Measurements from ENCODE around the gene NCKAP1.
"Not testable (repeated sequence)": the region's sequence is repeated elsewhere in the genome, so short reads cannot be mapped to it uniquely, and the experiment has no call there.

NCKAP1 gene

DNA sequence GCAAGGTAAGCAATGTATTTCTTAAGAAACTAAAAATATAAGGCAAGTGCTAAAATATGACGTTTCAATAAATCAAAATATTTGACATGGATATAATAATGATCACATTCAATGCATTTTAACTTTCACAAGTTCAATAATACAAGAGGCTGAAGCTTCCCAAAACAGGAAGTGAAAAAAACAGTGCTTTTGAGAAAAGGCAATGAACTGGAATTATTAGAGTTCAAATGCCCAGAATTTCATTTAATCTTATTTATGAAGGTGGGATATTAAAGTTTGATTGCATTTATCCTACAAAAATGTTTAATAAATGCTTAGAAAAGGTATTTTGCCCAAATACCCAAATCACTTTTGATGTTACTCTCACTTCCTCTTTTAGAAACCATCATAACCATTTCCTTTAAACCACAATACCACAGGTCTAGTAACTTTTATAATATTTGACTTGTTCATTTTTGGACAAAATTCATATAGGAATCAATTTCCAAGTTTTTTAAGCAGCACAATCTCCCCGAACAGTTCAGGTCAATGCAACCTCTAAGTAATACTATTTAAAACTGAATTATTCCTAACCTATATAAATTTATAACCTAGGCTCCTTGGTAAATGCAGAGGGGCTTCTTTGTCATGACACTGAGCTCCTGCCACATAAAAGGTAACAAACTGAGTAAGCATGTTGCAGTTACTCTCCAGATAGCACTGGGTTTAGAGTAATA, 2.1 kb downstream of the NCKAP1 start:
- no peak for DNase-seq

- DNase-seq = no peak
Observed at GRCh38 chr2:183035298-183035953, 2.8 kb downstream of the NCKAP1 start.

DNA sequence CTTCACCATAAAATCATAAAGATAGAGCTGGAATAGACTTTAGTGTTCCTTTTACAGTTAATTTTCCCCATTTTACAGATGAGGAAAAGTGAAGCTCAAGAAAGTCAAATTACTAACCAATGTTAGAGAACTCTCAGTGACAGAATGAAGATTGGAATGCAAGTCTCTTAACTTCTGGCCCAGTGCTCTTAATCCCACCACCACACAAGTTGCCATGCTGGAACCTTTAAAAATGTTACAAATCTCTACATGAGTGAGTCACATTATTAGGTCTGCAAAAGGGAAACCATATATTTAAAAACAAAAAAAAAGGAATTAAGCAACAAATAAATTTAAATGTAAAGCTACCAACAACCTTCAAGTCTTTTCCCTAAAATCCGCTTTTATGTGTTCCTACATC, 3.5 kb downstream of the NCKAP1 start:
- DNase-seq = no peak

DNA sequence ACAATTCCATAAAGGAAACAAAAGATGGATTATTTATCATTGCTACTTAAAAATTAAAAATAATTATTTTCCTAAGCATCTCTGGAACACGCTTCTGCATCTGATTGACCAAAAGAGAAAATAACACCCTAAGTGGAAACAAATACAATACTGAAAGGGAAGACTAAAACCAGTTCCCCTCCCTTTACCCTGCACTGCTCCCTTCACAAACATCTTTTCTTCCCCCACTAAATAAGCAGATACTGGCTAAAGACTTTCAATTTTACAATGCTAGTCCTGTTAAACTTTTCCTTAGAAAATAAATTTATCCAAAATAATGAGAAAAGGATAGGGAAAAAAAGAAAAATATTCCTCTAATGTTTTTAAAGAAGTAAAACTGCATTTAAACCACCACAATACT, 4.3 kb downstream of the NCKAP1 start:
- DNase-seq = no peak

- no peak for DNase-seq
Observed at GRCh38 chr2:183031911-183032794, 6.1 kb downstream of the NCKAP1 start.

GRCh38 chr2:183029219-183029618, 9.0 kb downstream of the NCKAP1 start:
- DNase-seq = no peak

DNA sequence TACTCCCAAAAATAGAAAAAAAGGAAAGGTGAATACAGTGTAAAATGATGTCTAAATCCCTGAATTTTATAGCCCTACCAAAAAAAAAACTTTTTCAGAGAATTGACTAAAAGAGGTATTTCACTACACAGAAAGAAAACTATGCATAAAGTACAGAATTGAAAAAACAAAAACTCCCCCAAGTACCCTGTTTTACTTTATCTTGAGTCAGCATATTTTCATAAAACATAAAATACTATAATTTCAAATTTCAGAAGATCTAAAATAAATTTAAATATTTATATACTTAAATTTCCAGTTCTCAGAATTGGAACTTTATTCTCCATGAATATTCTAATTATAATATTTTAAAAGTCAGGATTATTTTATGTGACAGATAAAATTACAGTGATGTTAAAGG, 10.1 kb downstream of the NCKAP1 start:
- no peak for DNase-seq

DNA sequence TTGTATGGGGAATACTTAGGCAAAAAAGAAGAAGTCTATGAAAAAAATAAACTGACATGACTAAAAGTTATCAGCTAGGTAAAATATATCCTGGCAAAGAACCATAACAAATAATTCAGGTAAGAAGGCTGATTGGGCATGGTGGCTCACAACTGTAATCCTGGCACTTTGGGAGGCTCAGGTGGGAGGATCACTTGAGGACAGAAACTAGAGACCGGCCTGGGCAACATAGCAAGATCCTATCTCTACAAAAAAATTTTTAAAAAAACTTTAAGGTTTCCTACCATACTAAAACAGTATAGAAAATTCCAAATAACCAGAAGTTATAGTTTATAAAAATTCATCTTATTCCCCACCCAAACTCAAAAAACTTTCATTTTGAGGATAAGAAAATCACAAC, 10.8 kb downstream of the NCKAP1 start:
- DNase-seq = no peak

GRCh38 chr2:183026424-183026823, 11.8 kb downstream of the NCKAP1 start:
- no peak for DNase-seq

DNA sequence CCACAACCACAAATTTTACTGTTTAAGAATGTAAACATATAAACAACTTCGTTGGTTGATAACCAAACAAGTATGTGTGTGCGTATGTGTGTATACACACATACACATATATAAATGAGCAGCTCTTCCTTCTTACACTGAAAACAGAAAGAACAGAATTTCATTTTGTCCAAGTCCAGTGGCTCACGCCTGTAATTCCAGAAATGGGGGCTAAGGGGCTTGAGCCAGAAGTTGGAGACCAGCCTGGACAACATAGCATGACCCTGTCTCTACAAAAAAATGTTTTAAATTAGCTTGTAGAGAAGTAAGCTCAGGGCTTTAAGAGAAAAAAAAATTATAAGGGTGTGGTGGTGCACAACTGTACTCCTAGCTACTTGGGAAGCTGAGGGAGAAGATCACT, 12.3 kb downstream of the NCKAP1 start:
- no peak for DNase-seq

DNA sequence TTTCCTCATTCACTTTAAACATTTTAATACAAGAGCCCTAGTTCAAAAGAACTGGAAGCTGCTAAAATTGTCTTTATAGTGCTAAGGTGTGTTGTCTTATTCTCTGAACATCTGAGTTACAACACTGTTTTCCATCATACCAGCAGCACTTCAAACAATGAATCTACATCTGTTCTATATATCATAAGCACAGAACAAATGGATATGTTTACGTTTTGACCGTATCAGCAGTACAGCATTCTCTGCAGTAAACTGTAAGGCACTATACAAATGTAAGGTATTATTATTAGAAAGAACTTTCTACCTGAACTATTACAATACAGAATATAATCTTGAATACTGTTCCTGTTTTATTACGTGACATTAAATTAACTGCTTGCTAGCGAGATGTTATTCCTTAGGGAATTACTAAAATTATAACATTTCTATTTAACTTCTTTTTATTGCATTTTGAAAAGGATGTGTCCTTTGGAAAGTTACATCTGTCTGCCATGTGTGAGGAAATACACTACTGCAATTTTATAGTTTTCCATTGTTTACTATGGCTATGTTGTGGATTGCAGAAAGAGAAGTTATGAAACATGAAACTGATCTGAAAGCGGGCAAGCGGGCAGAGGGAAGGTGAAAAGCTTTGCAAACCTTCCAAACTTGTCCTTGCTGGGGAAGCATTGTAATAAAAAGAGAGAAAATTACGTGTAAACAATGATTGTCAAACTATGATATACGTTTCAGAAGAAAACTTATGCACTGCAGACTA, 13.7 kb downstream of the NCKAP1 start:
- no peak for DNase-seq

DNA sequence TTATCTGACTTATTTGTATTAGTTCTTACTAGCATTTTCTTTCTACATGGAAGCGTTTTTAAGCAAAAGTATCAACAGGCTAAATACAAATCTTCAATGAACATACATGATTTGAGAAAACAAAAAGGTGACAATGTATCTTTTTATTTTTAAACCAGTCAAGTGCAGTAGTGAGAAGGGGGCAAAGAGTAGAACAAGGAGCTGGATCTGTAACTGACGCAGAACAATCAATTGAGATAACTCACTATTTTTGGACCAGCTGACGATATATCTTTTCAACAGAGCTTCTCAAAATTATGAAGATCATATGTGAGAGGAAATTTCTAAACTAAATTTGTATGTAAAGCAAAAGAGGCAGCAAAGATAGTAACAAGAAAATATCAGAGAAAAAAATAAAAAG, 15.5 kb downstream of the NCKAP1 start:
- no peak for DNase-seq

DNA sequence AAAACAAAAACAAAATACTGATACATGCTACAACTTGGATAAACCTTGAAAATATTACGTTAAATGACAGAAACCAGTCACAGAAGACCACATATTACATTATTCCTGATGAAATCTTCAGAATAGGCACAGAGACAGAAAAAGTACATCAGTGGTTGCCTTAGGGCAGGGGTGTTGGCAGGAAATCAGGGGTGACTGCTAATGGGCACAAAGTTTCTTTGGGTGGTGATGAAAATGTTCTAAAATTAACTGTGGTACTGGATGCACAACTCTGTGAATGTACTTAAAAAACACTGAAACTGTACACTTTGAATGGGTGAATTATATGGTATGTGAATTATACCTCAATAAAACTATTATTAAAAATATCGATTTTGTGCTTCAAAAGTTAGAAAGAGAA, 16.6 kb downstream of the NCKAP1 start:
- no peak for DNase-seq

DNA sequence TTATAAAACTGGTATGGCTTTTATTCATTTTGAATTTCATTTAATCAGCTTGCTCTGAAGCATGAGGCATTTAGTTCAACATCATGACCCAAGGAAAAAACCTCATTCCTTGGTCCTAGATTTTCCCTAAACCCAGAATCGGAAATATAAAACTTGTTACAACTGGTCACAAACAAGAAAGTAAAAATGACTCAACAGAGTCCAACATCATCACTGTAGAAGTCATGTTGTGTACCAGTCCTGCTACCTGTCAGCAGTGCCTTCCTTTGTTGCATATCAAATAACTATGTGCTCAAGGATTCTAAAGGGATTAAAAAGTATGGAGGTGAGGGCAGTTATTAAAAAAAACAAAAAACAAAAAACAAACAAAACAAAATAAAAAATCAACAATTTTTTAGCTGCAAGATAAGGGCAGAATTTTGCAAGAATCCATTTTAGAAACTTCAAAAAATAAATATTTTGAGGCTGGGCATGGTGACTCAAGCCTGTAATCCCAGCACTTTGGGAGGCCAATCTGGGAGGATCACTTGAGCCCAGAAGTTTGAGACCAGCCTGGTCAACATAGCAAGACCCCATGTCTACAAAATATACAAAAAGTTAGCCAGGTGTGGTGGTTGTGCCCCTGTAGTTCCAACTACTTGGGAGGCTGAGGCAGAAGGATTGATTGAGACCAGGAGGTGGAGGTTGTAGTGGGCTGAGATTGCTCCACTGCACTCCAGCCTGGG, 18.4 kb downstream of the NCKAP1 start:
- no peak for DNase-seq

GRCh38 chr2:183017845-183018244, 20.4 kb downstream of the NCKAP1 start:
- not testable (repeated sequence) for DNase-seq

GRCh38 chr2:183014005-183014404, 24.3 kb downstream of the NCKAP1 start:
- DNase-seq = no peak

GRCh38 chr2:183011743-183012142, 26.5 kb downstream of the NCKAP1 start:
- no peak for DNase-seq

- DNase-seq = no peak
Observed at GRCh38 chr2:183010112-183010511, 28.1 kb downstream of the NCKAP1 start.

DNA sequence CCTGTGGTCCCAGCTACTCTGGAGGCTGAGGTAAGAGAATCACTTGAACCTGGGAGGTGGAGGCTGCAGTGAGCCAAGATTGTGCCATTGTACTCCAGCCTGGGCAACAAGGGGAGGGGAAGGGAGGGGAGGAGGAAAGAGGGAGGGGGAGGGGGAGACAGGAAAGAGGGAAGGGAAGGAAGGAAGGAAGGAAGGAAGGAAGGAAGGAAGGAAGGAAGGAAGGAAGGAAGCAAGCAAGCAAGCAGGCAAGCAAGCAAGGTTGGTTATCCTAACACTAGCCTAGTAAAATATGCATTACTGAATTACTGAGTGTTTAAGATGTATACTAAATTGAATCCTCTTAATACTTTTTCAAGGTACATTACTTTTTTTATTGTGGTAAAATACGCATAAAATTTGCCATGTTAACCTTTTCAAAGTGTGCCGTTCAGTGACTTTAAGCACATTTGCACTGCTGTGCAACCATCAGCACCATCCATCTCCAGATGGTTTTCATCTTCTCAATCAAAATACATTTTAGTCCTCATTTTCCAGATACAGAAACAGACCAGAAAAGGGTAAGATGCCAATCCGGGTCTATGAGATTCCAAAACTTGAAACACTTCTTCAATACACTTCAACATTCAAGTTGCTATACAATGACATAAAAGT, 28.9 kb downstream of the NCKAP1 start:
- DNase-seq = no peak

GRCh38 chr2:183001948-183002347, 36.3 kb downstream of the NCKAP1 start:
- DNase-seq = no peak

GRCh38 chr2:183000846-183001245, 37.4 kb downstream of the NCKAP1 start:
- no peak for DNase-seq

Measured in NCI-H1105 (cell line).